ENCODE results near the gene DDX49.

GRCh38 chr19:18899624-18900560 is 19.6 kb upstream of the DDX49 start:
- TF ChIP-seq CTCF (IDR thresholded peaks at IDR 0.05) (no peak), NR1H2 (CRISPR knock-in tag; IDR thresholded peaks at IDR 0.05) (no peak), MAX (CRISPR knock-in tag; IDR thresholded peaks at IDR 0.05) (no peak), ZNF219 (CRISPR knock-in tag; IDR thresholded peaks at IDR 0.05; ENCODE audit: borderline replicate concordance) (no peak), ERG (CRISPR knock-in tag; IDR thresholded peaks at IDR 0.05) (no peak), ZNF281 (CRISPR knock-in tag; IDR thresholded peaks at IDR 0.05) (no peak)
- TF ChIP-seq, protein P1, sequence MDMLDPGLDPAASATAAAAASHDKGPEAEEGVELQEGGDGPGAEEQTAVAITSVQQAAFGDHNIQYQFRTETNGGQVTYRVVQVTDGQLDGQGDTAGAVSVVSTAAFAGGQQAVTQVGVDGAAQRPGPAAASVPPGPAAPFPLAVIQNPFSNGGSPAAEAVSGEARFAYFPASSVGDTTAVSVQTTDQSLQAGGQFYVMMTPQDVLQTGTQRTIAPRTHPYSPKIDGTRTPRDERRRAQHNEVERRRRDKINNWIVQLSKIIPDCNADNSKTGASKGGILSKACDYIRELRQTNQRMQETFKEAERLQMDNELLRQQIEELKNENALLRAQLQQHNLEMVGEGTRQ (CRISPR knock-in tag; IDR thresholded peaks at IDR 0.05), result no peak

Data from WTC11 (cell line).